HEK293T (cell line): ENCODE results near the gene KDM6A.

ENCODE experiments used
- SUZ12 ChIP-seq: fragments of 450-650 bp; IDR thresholded peaks from 2 replicates; pipeline ENCODE4 v1.6.1; 2016; ENCODE audit warnings: mild to moderate bottlenecking
- TF ChIP-seq, protein P1 (sequence below): fragments of 450-650 bp; IDR thresholded peaks from 2 replicates; pipeline ENCODE4 v1.6.1; 2016

- no peak for TF ChIP-seq SUZ12
- TF ChIP-seq, protein P1, sequence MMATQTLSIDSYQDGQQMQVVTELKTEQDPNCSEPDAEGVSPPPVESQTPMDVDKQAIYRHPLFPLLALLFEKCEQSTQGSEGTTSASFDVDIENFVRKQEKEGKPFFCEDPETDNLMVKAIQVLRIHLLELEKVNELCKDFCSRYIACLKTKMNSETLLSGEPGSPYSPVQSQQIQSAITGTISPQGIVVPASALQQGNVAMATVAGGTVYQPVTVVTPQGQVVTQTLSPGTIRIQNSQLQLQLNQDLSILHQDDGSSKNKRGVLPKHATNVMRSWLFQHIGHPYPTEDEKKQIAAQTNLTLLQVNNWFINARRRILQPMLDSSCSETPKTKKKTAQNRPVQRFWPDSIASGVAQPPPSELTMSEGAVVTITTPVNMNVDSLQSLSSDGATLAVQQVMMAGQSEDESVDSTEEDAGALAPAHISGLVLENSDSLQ = no peak
Measured at GRCh38 chrX:44972132-44972531, 99.1 kb downstream of the KDM6A start.
